Measurements from ENCODE around the gene C22orf39.

Gene C22orf39

GRCh38 chr22:19396934-19397733 is 50.4 kb downstream of the C22orf39 start:
- no peak for FAIRE-seq

GRCh38 chr22:19396561-19396933 is 51.0 kb downstream of the C22orf39 start:
- no peak for FAIRE-seq

GRCh38 chr22:19395276-19395675 is 52.2 kb downstream of the C22orf39 start:
- FAIRE-seq: no peak

- no peak for FAIRE-seq
Measured at GRCh38 chr22:19394274-19395050, 53.0 kb downstream of the C22orf39 start.

GRCh38 chr22:19393704-19394103 is 53.8 kb downstream of the C22orf39 start:
- FAIRE-seq: no peak
